HG03571 (cell line): ENCODE data around the gene KRTAP13-2.

ENCODE experiments used
- ATAC-seq: cut with Tn5 transposase; IDR thresholded peaks from one replicate; pipeline ENCODE4 v1.9.1; 2021; ENCODE audit not compliant: unreplicated experiment

KRTAP13-2 gene

GRCh38 chr21:30372139-30372770 lies at the start of gene KRTAP13-2:
Gene KRTAP13-2 (minus strand): TSS chr21:30372271. CDS start chr21:30372213, 58 bp downstream.
- ATAC-seq: no peak

GRCh38 chr21:30415993-30416392 lies 43.9 kb upstream of the KRTAP13-2 start:
- ATAC-seq: no peak

- no peak for ATAC-seq
These were observed 36.9 kb upstream of the KRTAP13-2 start for GRCh38 chr21:30408782-30409494.

GRCh38 chr21:30395731-30396130 lies 23.7 kb upstream of the KRTAP13-2 start, which contains the start of gene KRTAP13-1:
Gene KRTAP13-1 (plus strand): TSS chr21:30396031. CDS start chr21:30396087, 56 bp downstream.
- ATAC-seq: no peak

- ATAC-seq: no peak
These were observed 19.5 kb upstream of the KRTAP13-2 start for GRCh38 chr21:30391492-30392025.

GRCh38 chr21:30382201-30382600 lies 10.1 kb upstream of the KRTAP13-2 start:
- ATAC-seq: no peak

GRCh38 chr21:30355906-30356305 lies 16.2 kb downstream of the KRTAP13-2 start:
- ATAC-seq: no peak

GRCh38 chr21:30354308-30355005 lies 17.6 kb downstream of the KRTAP13-2 start:
- no peak for ATAC-seq

- ATAC-seq: no peak
These were observed 20.5 kb downstream of the KRTAP13-2 start for GRCh38 chr21:30351534-30351933.

GRCh38 chr21:30349572-30349971 lies 22.5 kb downstream of the KRTAP13-2 start:
- no peak for ATAC-seq

GRCh38 chr21:30348506-30348905 lies 23.6 kb downstream of the KRTAP13-2 start, which contains the start of gene KRTAP23-1:
Gene KRTAP23-1 (minus strand): TSS chr21:30348606. CDS start chr21:30348606, 0 bp downstream.
- ATAC-seq: no peak

- ATAC-seq: no peak
These were observed 27.1 kb downstream of the KRTAP13-2 start for GRCh38 chr21:30345014-30345413.

GRCh38 chr21:30340714-30341573 lies 31.1 kb downstream of the KRTAP13-2 start:
- no peak for ATAC-seq

GRCh38 chr21:30338717-30339116 lies 33.4 kb downstream of the KRTAP13-2 start:
- ATAC-seq: no peak

GRCh38 chr21:30337772-30338171 lies 34.3 kb downstream of the KRTAP13-2 start:
- no peak for ATAC-seq

GRCh38 chr21:30337276-30337744 lies 34.8 kb downstream of the KRTAP13-2 start, which contains the start of gene KRTAP27-1:
Gene KRTAP27-1 (minus strand): TSS chr21:30337694. CDS start chr21:30337668, 26 bp downstream.
- ATAC-seq: no peak

GRCh38 chr21:30336596-30336995 lies 35.5 kb downstream of the KRTAP13-2 start:
- ATAC-seq: no peak

- no peak for ATAC-seq
These were observed 38.3 kb downstream of the KRTAP13-2 start for GRCh38 chr21:30333736-30334135.

GRCh38 chr21:30332681-30333080 lies 39.4 kb downstream of the KRTAP13-2 start:
- no peak for ATAC-seq

GRCh38 chr21:30329203-30329875 lies 42.7 kb downstream of the KRTAP13-2 start:
- no peak for ATAC-seq
